GM18498 (cell line): ENCODE results near the gene CD248.
A peak's percentile ranks its signal among the peaks of the same experiment; 100 is the strongest.
"Not testable (repeated sequence)": the region's sequence is repeated elsewhere in the genome, so short reads cannot be mapped to it uniquely, and the experiment has no call there.

ENCODE experiments used
- ATAC-seq: cut with Tn5 transposase; IDR thresholded peaks from one replicate; pipeline ENCODE4 v1.9.1; 2021; ENCODE audit warnings: mild to moderate bottlenecking, moderate library complexity; ENCODE audit not compliant: unreplicated experiment

CD248 gene

GRCh38 chr11:66313321-66314185, 3.3 kb downstream of the CD248 start:
- ATAC-seq: no peak

GRCh38 chr11:66312549-66313320, 4.1 kb downstream of the CD248 start:
- peak; percentile 58 for ATAC-seq

- peak; percentile 73 for ATAC-seq
Measured at GRCh38 chr11:66311965-66312548, 4.8 kb downstream of the CD248 start.

GRCh38 chr11:66311470-66311964, 5.3 kb downstream of the CD248 start:
- ATAC-seq: no peak

- ATAC-seq: not testable (repeated sequence)
Measured at GRCh38 chr11:66310803-66311440, 5.9 kb downstream of the CD248 start.

GRCh38 chr11:66310324-66310723, 6.5 kb downstream of the CD248 start:
- ATAC-seq: no peak

- ATAC-seq: no peak
Measured at GRCh38 chr11:66309475-66309874, 7.4 kb downstream of the CD248 start.

GRCh38 chr11:66302656-66303055, 14.2 kb downstream of the CD248 start:
- ATAC-seq: no peak

- no peak for ATAC-seq
Measured at GRCh38 chr11:66299186-66299585, 17.7 kb downstream of the CD248 start.

GRCh38 chr11:66297610-66298009, 19.2 kb downstream of the CD248 start:
- ATAC-seq: no peak

GRCh38 chr11:66294626-66295620, 21.9 kb downstream of the CD248 start:
- no peak for ATAC-seq

GRCh38 chr11:66293777-66294625, 22.8 kb downstream of the CD248 start:
- no peak for ATAC-seq

- ATAC-seq: no peak
Measured at GRCh38 chr11:66293352-66293751, 23.5 kb downstream of the CD248 start.

- no peak for ATAC-seq
Measured at GRCh38 chr11:66292543-66293332, 24.1 kb downstream of the CD248 start.

GRCh38 chr11:66291706-66292542, 24.9 kb downstream of the CD248 start, which contains the start of gene TMEM151A:
Gene TMEM151A (plus strand): TSS chr11:66291894. CDS start chr11:66292014, 120 bp downstream.
- no peak for ATAC-seq

GRCh38 chr11:66291303-66291705, 25.5 kb downstream of the CD248 start:
- no peak for ATAC-seq

- no peak for ATAC-seq
Measured at GRCh38 chr11:66290330-66290621, 26.6 kb downstream of the CD248 start.
